ENCODE results near the gene IL17RA.

DNA sequence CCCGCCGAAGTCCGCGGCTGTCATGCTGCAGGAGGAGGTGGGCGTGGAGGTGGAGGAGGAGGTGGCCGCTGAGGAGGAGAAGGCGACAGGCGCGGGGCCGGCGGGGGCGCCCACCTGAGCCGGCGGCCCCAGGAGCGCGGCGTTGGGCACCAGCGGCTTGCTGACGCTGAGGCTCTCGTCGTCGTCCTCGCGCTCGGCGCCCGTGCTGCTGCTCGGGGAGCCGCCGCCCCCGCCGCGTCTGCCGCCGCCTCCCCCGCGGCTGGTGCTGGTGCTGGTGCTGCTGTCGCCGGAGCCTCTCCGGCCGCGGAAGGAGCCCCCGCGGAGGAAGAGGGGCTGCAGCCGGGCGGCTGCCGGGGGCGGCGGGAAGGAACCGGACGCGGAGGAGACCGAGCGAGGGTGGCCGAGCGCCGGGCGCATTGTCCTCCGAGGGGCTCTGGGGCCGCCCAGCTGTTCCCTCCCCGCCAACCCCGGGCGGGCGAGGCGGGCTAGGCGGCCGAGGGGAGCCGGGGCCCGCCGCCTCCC lies 36.0 kb downstream of the IL17RA start:
- TF ChIP-seq CTCF (IDR thresholded peaks at IDR 0.05 in 8 of 11, conservative IDR thresholded peaks at IDR 0.05 in 3 of 11) (no peak), POLR2AphosphoS5 (IDR thresholded peaks at IDR 0.05) (no peak)
